K562 (cell line): ENCODE measurements around the gene AXIN2. TPM values are rescaled to one million over a fixed set of nuclear protein-coding genes. Genes with fewer than 3 reads are reported as not detected.

Source experiments
- ATAC-seq: fragments of 200-7000 bp; cut with Tn5 transposase; 3 replicates; pipeline ENCODE4 v1.9.1; 2020; ENCODE audit warnings: moderate library complexity
- BruUV-seq: library from RNA; stranded (reverse); fragments of 400-500 nt; replicated peaks from 2 replicates; lab custom pipeline; 2021; lab: Mats Ljungman, UMichigan
- CTCF ChIA-PET: fragments of 300-600 bp; formaldehyde crosslinking; extraction: SDS; loops from one replicate; lab custom pipeline; 2021; ENCODE audit warnings: low intra/inter-chr PET ratio; lab: Yijun Ruan, JAX
- POLR2A ChIA-PET: fragments of 300-600, 350-650 bp; sonication (Branson Sonifier 250); formaldehyde crosslinking; extraction: SDS; loops from one replicate; lab custom pipeline; 2021; ENCODE audit warnings: antibody characterized with exemption, inconsistent platforms; lab: Yijun Ruan, JAX
- DNase-seq, 4 experiments: peaks; one replicate each; pipeline versions ENCODE4 v3.0.0 to v3.0.0-alpha.2; 2011 to 2018; ENCODE audit warnings: low spot score in 3 of 4, mixed read lengths in 3 of 4; ENCODE audit errors: extremely low read depth in 1 of 4
- FAIRE-seq: peaks from 2 replicates; lab custom pipeline; 2011; peaks lifted over from hg19 to GRCh38; lab: Jason Lieb, UNC
- H2AFZ ChIP-seq: 2 replicates; pipeline ENCODE4 v1.6.0; 2011; ENCODE audit warnings: low read depth, low read length, control low read depth, inconsistent platforms
- H3K27ac ChIP-seq: fragments of 200-600 bp; 3 replicates; pipeline ENCODE4 v1.8.0; 2011; ENCODE audit warnings: low read depth, mild to moderate bottlenecking, control low read depth, inconsistent platforms, low read length, moderate library complexity, mixed read lengths; ENCODE audit errors: extremely low read depth
- H3K27me3 ChIP-seq, 2 experiments: fragments of 300-600 bp in 1 of 2; 2 replicates in 1 of 2; 3 replicates in 1 of 2; pipeline versions ENCODE4 v1.6.0 to v1.8.0; 2011; ENCODE audit warnings: inconsistent platforms in 2 of 2, low read length in 2 of 2, mild to moderate bottlenecking in 1 of 2, mixed read lengths in 1 of 2, moderate library complexity in 1 of 2; ENCODE audit not compliant: control insufficient read depth in 2 of 2, insufficient read depth in 2 of 2
- H3K36me3 ChIP-seq: fragments of 300-600 bp; 3 replicates; pipeline ENCODE4 v1.8.0; 2011; ENCODE audit warnings: mild to moderate bottlenecking, low read length, inconsistent platforms; ENCODE audit not compliant: control insufficient read depth, insufficient read depth
- H3K4me1 ChIP-seq, 2 experiments: fragments of 200-600 bp in 1 of 2; replicated peaks in 1 of 2; 2 replicates in 1 of 2; 3 replicates in 1 of 2; pipeline versions ENCODE4 v1.5.1 to v1.8.0; 2011; ENCODE audit warnings: inconsistent platforms in 2 of 2, low read length in 2 of 2, mild to moderate bottlenecking in 1 of 2, mixed read lengths in 1 of 2, moderate library complexity in 1 of 2; ENCODE audit not compliant: control insufficient read depth in 2 of 2, insufficient read depth in 2 of 2
- H3K4me2 ChIP-seq: 2 replicates; pipeline ENCODE4 v1.6.1; 2011; ENCODE audit warnings: low read length, control low read depth, inconsistent platforms, mixed read lengths; ENCODE audit not compliant: insufficient read depth
- H3K4me3 ChIP-seq: fragments of 200-600 bp; sonication (generic), shearing (Covaris generic); 2 replicates; pipeline ENCODE4 v1.5.1; 2016; ENCODE audit warnings: control low read depth, inconsistent platforms
- H3K79me2 ChIP-seq: fragments of 200-600 bp; 3 replicates; pipeline ENCODE4 v1.8.0; 2011; ENCODE audit warnings: low read length, inconsistent platforms; ENCODE audit not compliant: control insufficient read depth, insufficient read depth
- H3K9ac ChIP-seq, 2 experiments: 2 replicates each; pipeline versions ENCODE4 v1.6.0 to v1.6.1; 2011; ENCODE audit warnings: low read depth in 2 of 2, low read length in 2 of 2, control low read depth in 1 of 2, inconsistent platforms in 1 of 2, mild to moderate bottlenecking in 1 of 2, mixed read lengths in 1 of 2; ENCODE audit not compliant: insufficient read depth in 1 of 2
- H3K9me1 ChIP-seq: one replicate; pipeline ENCODE4 v1.6.0; 2011; ENCODE audit warnings: inconsistent platforms, mild to moderate bottlenecking, low read length, moderate library complexity; ENCODE audit not compliant: control insufficient read depth, insufficient read depth
- H3K9me3 ChIP-seq: replicated peaks from 2 replicates; pipeline ENCODE4 v1.5.1; 2011; ENCODE audit warnings: low read depth, low read length, inconsistent platforms; ENCODE audit not compliant: control insufficient read depth, insufficient read depth
- H4K20me1 ChIP-seq: replicated peaks from 2 replicates; pipeline ENCODE4 v1.6.1; 2011; ENCODE audit warnings: low read length, inconsistent platforms, mixed read lengths; ENCODE audit not compliant: control insufficient read depth, insufficient read depth
- BRF1 ChIP-seq: IDR thresholded peaks from 3 replicates; pipeline ENCODE4 v1.6.1; 2011; ENCODE audit warnings: borderline replicate concordance, mild to moderate bottlenecking; ENCODE audit not compliant: insufficient read length; ENCODE audit errors: extremely low read depth
- C11orf30 ChIP-seq: fragments of 450-650 bp; IDR thresholded peaks from 2 replicates; pipeline ENCODE4 v1.6.1; 2016; ENCODE audit warnings: low read depth, mild to moderate bottlenecking
- CXXC5 ChIP-seq: fragments of 250-450 bp; sonication (Bioruptor Pico); IDR thresholded peaks from 2 replicates; pipeline ENCODE4 v1.8.0; 2022; ENCODE audit warnings: inconsistent platforms, mild to moderate bottlenecking, moderate library complexity
- HIVEP1 ChIP-seq: fragments of 250-450 bp; sonication (Bioruptor Pico); IDR thresholded peaks from 2 replicates; pipeline ENCODE4 v1.4.0; 2020; ENCODE audit warnings: mild to moderate bottlenecking
- KLF10 ChIP-seq: fragments of 250-450 bp; sonication (Bioruptor Pico); IDR thresholded peaks from 2 replicates; pipeline ENCODE4 v1.6.1; 2021; ENCODE audit warnings: matching md5 sums
- MIER1 ChIP-seq: fragments of 450-650 bp; IDR thresholded peaks from 2 replicates; pipeline ENCODE4 v1.6.1; 2016; ENCODE audit warnings: antibody characterized with exemption, mild to moderate bottlenecking, low read depth
- TEAD2 ChIP-seq: fragments of 450-650 bp; IDR thresholded peaks from 2 replicates; pipeline ENCODE4 v1.6.1; 2016; ENCODE audit warnings: missing genetic modification characterization, control low read depth, missing compliant biosample characterization
- U2AF1 ChIP-seq: fragments of 200-400 bp; formaldehyde crosslinking; optimal IDR thresholded peaks from 2 replicates; pipeline ENCODE3; 2017; ENCODE audit warnings: mild to moderate bottlenecking, low read depth, low read length, moderate library complexity
- XRCC5 ChIP-seq: fragments of 200-400 bp; formaldehyde crosslinking; IDR thresholded peaks from 2 replicates; pipeline ENCODE4 v1.6.1; 2017; ENCODE audit warnings: low read depth, mild to moderate bottlenecking, low read length
- ZNF124 ChIP-seq: sonication (generic); formaldehyde crosslinking; IDR thresholded peaks from 2 replicates; pipeline ENCODE4 v1.8.1; 2022; ENCODE audit warnings: missing genetic modification reagents
- WGBS: fragments of 100-300 bp; shearing (Covaris generic); methylation state at CpG from one replicate; pipeline ENCODE4 v1.1.6; 2016; ENCODE audit warnings: low coverage, mixed read lengths; ENCODE audit not compliant: insufficient coverage; ENCODE audit errors: missing lambda C conversion rate; 5-methylcytosine and 5-hydroxymethylcytosine counted together
- in situ Hi-C: fragments of 300-500 bp; cut with MboI; formaldehyde crosslinking; loops from 4 replicates; pipeline ENCODE4 v1.15.0; 2018; ENCODE audit warnings: inconsistent platforms, mixed read lengths
- intact Hi-C: fragments of 100-400 bp; cut with micrococcal nuclease; formaldehyde crosslinking; loops from 2 replicates; pipeline ENCODE4 v1.14.2; 2022
- polyA plus RNA-seq, 8 experiments: library from polyadenylated mRNA; depleted of rRNA in 4 of 8; stranded (reverse) in 5 of 8; unstranded in 3 of 8; fragments of >200 nt; fragmentation: Nextera tagmentation in 2 of 8; fragmentation: Illumina TruSeq in 1 of 8; extraction: Ambion mirVana in 2 of 8; extraction: Trizol in 1 of 8; gene quantifications; 2 replicates each; pipeline versions ENCODE4 v1.2.1 to v1.2.3, GENCODE V29; 2011 to 2014; ENCODE audit warnings: inconsistent platforms in 1 of 8, missing spikeins in 1 of 8
- total RNA-seq, 7 experiments: library from RNA; depleted of rRNA in 6 of 7; stranded (reverse); fragments of >200 nt in 6 of 7; fragmentation: Illumina TruSeq in 2 of 7; extraction: Trizol in 2 of 7; gene quantifications; 2 replicates each; pipeline versions ENCODE4 v1.2.1 to v1.2.3, GENCODE V29; 2011 to 2021; ENCODE audit warnings: low replicate concordance in 1 of 7
- TF ChIP-seq, protein P1 (sequence below): fragments of 250-450 bp; sonication (Bioruptor Pico); IDR thresholded peaks from 2 replicates; pipeline ENCODE4 v1.4.0; 2020; ENCODE audit warnings: mild to moderate bottlenecking, moderate library complexity
- TF ChIP-seq, protein P2 (sequence below): conservative IDR thresholded peaks from 2 replicates; pipeline ENCODE4 v1.6.1; 2011; ENCODE audit warnings: low read depth, mild to moderate bottlenecking, low read length; ENCODE audit not compliant: control insufficient read depth
- TF ChIP-seq, protein P3 (sequence below): sonication (generic); formaldehyde crosslinking; IDR thresholded peaks from 2 replicates; pipeline ENCODE4 v1.8.0; 2022; ENCODE audit warnings: mild to moderate bottlenecking, missing genetic modification reagents
- TF ChIP-seq, protein P4 (sequence below): sonication (generic); formaldehyde crosslinking; IDR thresholded peaks from 2 replicates; pipeline ENCODE4 v1.8.0; 2023; ENCODE audit warnings: mild to moderate bottlenecking, missing genetic modification reagents
- TF ChIP-seq, protein P5 (sequence below), 2 experiments: IDR thresholded peaks; 2 replicates each; pipeline ENCODE4 v1.6.1; 2012; ENCODE audit warnings: improper control_type of control experiment in 2 of 2, low read depth in 2 of 2, low read length in 2 of 2, borderline replicate concordance in 1 of 2

Gene AXIN2
- total and polyA plus RNA-seq, 9 of the 15 experiments (the other 6 are each of a cell fraction or from before 2014, with no cell fraction given), result 0.21 to 3.3 (median 1.2) TPM

DNA sequence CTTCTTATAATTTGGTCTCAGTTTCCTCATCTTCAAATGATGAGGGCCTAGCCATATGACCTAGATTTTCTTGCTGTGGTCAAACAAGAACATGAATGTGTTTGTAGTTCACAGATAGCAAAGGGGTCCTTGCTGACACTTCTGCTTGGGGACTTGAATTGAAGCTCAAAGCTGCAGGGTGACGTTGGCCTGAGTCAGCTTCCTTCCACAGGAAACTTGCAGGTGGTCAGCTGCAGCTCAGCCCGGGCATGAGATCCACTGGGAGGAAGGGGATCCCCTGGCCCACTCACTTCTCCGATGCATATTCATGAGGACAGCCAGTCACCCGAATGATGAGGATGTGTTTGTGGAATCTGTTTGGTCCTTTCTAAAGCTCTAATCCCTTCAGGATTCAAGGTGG lies 42.6 kb upstream of the AXIN2 start:
- ChIA-PET POLR2A (no interaction called here), CTCF (interaction anchor here (0.6 kb wide), 1 partner anchor 217 kb away, joined by 3 read pairs; no protein-coding TSS in a partner anchor)
- ATAC-seq, result no peak
- WGBS, result 0% methylated on average over 4 of the region's 4 CpGs
- Histone ChIP-seq H3K79me2 (no peaks in the 10 kb centered on the region), H3K4me2 (no peak overlapping the region), H3K27me3 (peaks cover 0 to 7% of the 10 kb centered on the region in 2 experiments; a peak in 1 of 5 replicates), H3K27ac (no peak overlapping the region), H4K20me1 (no peaks in the 10 kb centered on the region), H3K9ac (no peak overlapping the region), H2AFZ (no peak overlapping the region), H3K9me1 (peaks cover 2% of the 10 kb centered on the region), H3K4me1 (no peaks in the 10 kb centered on the region), H3K36me3 (no peaks in the 10 kb centered on the region), H3K9me3 (no peaks in the 10 kb centered on the region), H3K4me3 (no peak overlapping the region)
- BruUV-seq, result no TSS peak
- in situ Hi-C loops, result no loop called here
- intact Hi-C loops, result no loop called here
- no peak for DNase-seq
- no peak for FAIRE-seq
- no peak for TF ChIP-seq XRCC5
- no peak for TF ChIP-seq HIVEP1 (CRISPR knock-in tag)
- TF ChIP-seq KLF10, result no peak
- TF ChIP-seq, protein P1, sequence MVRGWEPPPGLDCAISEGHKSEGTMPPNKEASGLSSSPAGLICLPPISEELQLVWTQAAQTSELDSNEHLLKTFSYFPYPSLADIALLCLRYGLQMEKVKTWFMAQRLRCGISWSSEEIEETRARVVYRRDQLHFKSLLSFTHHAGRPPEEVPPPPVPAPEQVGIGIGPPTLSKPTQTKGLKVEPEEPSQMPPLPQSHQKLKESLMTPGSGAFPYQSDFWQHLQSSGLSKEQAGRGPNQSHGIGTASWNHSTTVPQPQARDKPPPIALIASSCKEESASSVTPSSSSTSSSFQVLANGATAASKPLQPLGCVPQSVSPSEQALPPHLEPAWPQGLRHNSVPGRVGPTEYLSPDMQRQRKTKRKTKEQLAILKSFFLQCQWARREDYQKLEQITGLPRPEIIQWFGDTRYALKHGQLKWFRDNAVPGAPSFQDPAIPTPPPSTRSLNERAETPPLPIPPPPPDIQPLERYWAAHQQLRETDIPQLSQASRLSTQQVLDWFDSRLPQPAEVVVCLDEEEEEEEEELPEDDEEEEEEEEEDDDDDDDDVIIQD, result no peak
- TF ChIP-seq, protein P2, sequence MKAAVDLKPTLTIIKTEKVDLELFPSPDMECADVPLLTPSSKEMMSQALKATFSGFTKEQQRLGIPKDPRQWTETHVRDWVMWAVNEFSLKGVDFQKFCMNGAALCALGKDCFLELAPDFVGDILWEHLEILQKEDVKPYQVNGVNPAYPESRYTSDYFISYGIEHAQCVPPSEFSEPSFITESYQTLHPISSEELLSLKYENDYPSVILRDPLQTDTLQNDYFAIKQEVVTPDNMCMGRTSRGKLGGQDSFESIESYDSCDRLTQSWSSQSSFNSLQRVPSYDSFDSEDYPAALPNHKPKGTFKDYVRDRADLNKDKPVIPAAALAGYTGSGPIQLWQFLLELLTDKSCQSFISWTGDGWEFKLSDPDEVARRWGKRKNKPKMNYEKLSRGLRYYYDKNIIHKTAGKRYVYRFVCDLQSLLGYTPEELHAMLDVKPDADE, result no peak
- TF ChIP-seq, protein P3, sequence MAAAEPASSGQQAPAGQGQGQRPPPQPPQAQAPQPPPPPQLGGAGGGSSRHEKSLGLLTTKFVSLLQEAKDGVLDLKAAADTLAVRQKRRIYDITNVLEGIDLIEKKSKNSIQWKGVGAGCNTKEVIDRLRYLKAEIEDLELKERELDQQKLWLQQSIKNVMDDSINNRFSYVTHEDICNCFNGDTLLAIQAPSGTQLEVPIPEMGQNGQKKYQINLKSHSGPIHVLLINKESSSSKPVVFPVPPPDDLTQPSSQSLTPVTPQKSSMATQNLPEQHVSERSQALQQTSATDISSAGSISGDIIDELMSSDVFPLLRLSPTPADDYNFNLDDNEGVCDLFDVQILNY, result no peak
- no peak for TF ChIP-seq BRF1
- TF ChIP-seq, protein P4, sequence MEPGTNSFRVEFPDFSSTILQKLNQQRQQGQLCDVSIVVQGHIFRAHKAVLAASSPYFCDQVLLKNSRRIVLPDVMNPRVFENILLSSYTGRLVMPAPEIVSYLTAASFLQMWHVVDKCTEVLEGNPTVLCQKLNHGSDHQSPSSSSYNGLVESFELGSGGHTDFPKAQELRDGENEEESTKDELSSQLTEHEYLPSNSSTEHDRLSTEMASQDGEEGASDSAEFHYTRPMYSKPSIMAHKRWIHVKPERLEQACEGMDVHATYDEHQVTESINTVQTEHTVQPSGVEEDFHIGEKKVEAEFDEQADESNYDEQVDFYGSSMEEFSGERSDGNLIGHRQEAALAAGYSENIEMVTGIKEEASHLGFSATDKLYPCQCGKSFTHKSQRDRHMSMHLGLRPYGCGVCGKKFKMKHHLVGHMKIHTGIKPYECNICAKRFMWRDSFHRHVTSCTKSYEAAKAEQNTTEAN, result no peak
- no peak for TF ChIP-seq TEAD2
- no peak for TF ChIP-seq MIER1
- no peak for TF ChIP-seq U2AF1
- TF ChIP-seq, protein P5, sequence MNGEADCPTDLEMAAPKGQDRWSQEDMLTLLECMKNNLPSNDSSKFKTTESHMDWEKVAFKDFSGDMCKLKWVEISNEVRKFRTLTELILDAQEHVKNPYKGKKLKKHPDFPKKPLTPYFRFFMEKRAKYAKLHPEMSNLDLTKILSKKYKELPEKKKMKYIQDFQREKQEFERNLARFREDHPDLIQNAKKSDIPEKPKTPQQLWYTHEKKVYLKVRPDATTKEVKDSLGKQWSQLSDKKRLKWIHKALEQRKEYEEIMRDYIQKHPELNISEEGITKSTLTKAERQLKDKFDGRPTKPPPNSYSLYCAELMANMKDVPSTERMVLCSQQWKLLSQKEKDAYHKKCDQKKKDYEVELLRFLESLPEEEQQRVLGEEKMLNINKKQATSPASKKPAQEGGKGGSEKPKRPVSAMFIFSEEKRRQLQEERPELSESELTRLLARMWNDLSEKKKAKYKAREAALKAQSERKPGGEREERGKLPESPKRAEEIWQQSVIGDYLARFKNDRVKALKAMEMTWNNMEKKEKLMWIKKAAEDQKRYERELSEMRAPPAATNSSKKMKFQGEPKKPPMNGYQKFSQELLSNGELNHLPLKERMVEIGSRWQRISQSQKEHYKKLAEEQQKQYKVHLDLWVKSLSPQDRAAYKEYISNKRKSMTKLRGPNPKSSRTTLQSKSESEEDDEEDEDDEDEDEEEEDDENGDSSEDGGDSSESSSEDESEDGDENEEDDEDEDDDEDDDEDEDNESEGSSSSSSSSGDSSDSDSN (IDR thresholded peaks at IDR 0.05; ENCODE audit: borderline replicate concordance in 1 of 2, low read depth in 2 of 2, low read length in 2 of 2), result no peak
- TF ChIP-seq CXXC5 (CRISPR knock-in tag), result no peak
- no peak for TF ChIP-seq C11orf30
- TF ChIP-seq ZNF124, result no peak
